ENCODE data around the gene CYP2D6.
"Not testable (repeated sequence)": the region's sequence is repeated elsewhere in the genome, so short reads cannot be mapped to it uniquely, and the experiment has no call there.

CYP2D6 gene

GRCh38 chr22:42150727-42151590 is 20.3 kb upstream of the CYP2D6 start:
- H3K4me3 ChIP-seq (ENCODE audit: low read length), result no peak overlapping the region
- DNase-seq (ENCODE audit: low read depth), result no peak
- no peak for TF ChIP-seq CTCF (IDR thresholded peaks at IDR 0.05; ENCODE audit: insufficient read depth, low read depth, low read length, missing control alignments)

- not testable (repeated sequence) for DNase-seq (ENCODE audit: low read depth); H3K4me3 ChIP-seq (ENCODE audit: low read length)
Measured at GRCh38 chr22:42149798-42150197, 19.2 kb upstream of the CYP2D6 start.

GRCh38 chr22:42145175-42145574 is 14.6 kb upstream of the CYP2D6 start:
- no peak for DNase-seq (ENCODE audit: low read depth)
- no peak for TF ChIP-seq CTCF (IDR thresholded peaks at IDR 0.05; ENCODE audit: insufficient read depth, low read depth, low read length, missing control alignments)
- H3K4me3 ChIP-seq (ENCODE audit: low read length), result no peak overlapping the region

- not testable (repeated sequence) for DNase-seq (ENCODE audit: low read depth); H3K4me3 ChIP-seq (ENCODE audit: low read length)
Measured at GRCh38 chr22:42143859-42144822, 13.5 kb upstream of the CYP2D6 start.

- DNase-seq (ENCODE audit: low read depth), result no peak
- no peak for TF ChIP-seq CTCF (IDR thresholded peaks at IDR 0.05; ENCODE audit: insufficient read depth, low read depth, low read length, missing control alignments)
Measured at GRCh38 chr22:42142771-42143461, 12.3 kb upstream of the CYP2D6 start.

GRCh38 chr22:42141307-42142057 is 10.9 kb upstream of the CYP2D6 start:
- not testable (repeated sequence) for H3K4me3 ChIP-seq (ENCODE audit: low read length); DNase-seq (ENCODE audit: low read depth)

More at GRCh38 chr22:42142771-42143461, 12.3 kb upstream of the CYP2D6 start:
- H3K4me3 ChIP-seq (ENCODE audit: low read length), result no peak overlapping the region

GRCh38 chr22:42140153-42140552 is 9.5 kb upstream of the CYP2D6 start:
- not testable (repeated sequence) for H3K4me3 ChIP-seq (ENCODE audit: low read length); DNase-seq (ENCODE audit: low read depth)

GRCh38 chr22:42139508-42139907 is 8.9 kb upstream of the CYP2D6 start:
- H3K4me3 ChIP-seq (ENCODE audit: low read length), result not testable (repeated sequence)

GRCh38 chr22:42138972-42139371 is 8.4 kb upstream of the CYP2D6 start:
- DNase-seq (ENCODE audit: low read depth), result no peak
- TF ChIP-seq CTCF (IDR thresholded peaks at IDR 0.05; ENCODE audit: insufficient read depth, low read depth, low read length, missing control alignments), result no peak
- H3K4me3 ChIP-seq (ENCODE audit: low read length), result no peak overlapping the region

More at GRCh38 chr22:42139508-42139907, 8.9 kb upstream of the CYP2D6 start:
- DNase-seq (ENCODE audit: low read depth), result not testable (repeated sequence)
